ENCODE data around the gene FAM171A1.

- TF ChIP-seq CTCF (conservative IDR thresholded peaks at IDR 0.05 in 1 of 2, IDR thresholded peaks at IDR 0.05 in 1 of 2; ENCODE audit: low read depth in 1 of 2, low read length in 2 of 2) (no peak), EZH2 (IDR thresholded peaks at IDR 0.05; ENCODE audit: low read length, missing control alignments) (no peak)
Measured at GRCh38 chr10:15341502-15342128, 29.5 kb downstream of the FAM171A1 start.

All from fibroblast of lung (primary cell).